Measurements from ENCODE around the gene TMEM9.

TMEM9 gene

DNA sequence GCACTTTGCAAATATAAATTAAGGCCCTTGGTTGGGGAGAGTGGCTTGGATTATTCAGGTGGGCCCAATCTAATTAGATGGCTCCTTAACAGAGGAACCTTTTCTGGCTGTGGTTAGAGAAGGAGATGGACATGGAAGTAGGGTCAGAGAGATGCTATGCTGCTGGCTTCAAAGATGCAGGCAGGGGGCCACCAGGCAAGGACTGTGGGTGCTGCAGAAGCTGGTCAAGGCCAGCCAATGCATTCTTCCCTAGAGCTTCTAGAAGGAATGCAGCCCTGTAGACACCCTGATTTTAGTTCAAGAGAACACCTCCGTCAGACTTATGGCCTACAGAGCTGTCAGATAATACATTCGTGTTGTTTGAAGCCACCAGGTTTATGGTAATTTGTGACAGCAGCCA, 3.7 kb upstream of the TMEM9 start:
- H4K20me1 ChIP-seq (ENCODE audit: insufficient read depth, low read length) = no peaks in the 10 kb centered on the region
- TF ChIP-seq, protein P1, sequence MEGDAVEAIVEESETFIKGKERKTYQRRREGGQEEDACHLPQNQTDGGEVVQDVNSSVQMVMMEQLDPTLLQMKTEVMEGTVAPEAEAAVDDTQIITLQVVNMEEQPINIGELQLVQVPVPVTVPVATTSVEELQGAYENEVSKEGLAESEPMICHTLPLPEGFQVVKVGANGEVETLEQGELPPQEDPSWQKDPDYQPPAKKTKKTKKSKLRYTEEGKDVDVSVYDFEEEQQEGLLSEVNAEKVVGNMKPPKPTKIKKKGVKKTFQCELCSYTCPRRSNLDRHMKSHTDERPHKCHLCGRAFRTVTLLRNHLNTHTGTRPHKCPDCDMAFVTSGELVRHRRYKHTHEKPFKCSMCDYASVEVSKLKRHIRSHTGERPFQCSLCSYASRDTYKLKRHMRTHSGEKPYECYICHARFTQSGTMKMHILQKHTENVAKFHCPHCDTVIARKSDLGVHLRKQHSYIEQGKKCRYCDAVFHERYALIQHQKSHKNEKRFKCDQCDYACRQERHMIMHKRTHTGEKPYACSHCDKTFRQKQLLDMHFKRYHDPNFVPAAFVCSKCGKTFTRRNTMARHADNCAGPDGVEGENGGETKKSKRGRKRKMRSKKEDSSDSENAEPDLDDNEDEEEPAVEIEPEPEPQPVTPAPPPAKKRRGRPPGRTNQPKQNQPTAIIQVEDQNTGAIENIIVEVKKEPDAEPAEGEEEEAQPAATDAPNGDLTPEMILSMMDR (IDR thresholded peaks at IDR 0.05; ENCODE audit: low read depth, low read length) = no peak
- TF ChIP-seq EZH2phosphoT487 (IDR thresholded peaks at IDR 0.05; ENCODE audit: low read depth) = no peak
- H3K36me3 ChIP-seq (replicated peaks; ENCODE audit: low read depth, low read length) = peaks cover 1% of the 10 kb centered on the region
- peaks cover 35% of the 10 kb centered on the region for H3K4me1 ChIP-seq (ENCODE audit: low read length)
- peaks cover 8% of the 10 kb centered on the region for H3K79me2 ChIP-seq (ENCODE audit: low read length)
- H3K4me3 ChIP-seq (ENCODE audit: low read length) = no peak overlapping the region
- H3K27ac ChIP-seq (ENCODE audit: low read length) = no peak overlapping the region
- H2AFZ ChIP-seq (ENCODE audit: low read depth, low read length) = no peak overlapping the region
- H3K27me3 ChIP-seq (ENCODE audit: low read depth, low read length) = 0 out of 2 replicates have a peak, but pooled peaks cover 6% of the 10 kb centered on the region
- H3K9me3 ChIP-seq (ENCODE audit: insufficient read depth, low read length) = peaks cover 4% of the 10 kb centered on the region; the same call in 1 of the 2 replicates
- H3K4me2 ChIP-seq (ENCODE audit: low read length) = no peak overlapping the region
- H3K9ac ChIP-seq (ENCODE audit: low read length) = no peak overlapping the region

DNA sequence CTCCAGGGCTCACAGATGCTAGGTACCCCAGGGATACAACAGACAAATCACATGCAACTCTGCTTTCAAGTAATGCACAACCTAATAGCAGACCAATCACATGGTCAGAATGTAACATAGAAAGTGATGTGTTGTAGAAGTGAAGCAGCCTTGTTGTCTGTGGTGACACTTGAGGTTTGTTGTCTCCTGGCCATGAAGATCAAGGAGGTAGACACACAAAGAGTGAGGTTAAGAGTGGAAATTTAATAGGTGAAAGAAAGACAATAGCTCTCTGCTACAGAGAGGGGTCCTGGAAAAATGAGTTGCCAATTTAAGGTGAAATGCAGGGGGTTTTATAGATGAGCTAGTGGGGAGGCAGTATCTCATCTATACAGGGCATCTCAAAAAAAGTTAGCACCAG, 2.5 kb upstream of the TMEM9 start:
- Histone ChIP-seq H3K27me3 (ENCODE audit: low read depth, low read length) (0 out of 2 replicates have a peak, but pooled peaks cover 6% of the 10 kb centered on the region), H4K20me1 (ENCODE audit: insufficient read depth, low read length) (no peaks in the 10 kb centered on the region), H3K4me3 (ENCODE audit: low read length) (no peak overlapping the region), H2AFZ (ENCODE audit: low read depth, low read length) (no peak overlapping the region), H3K79me2 (ENCODE audit: low read length) (peaks cover 8% of the 10 kb centered on the region), H3K4me1 (ENCODE audit: low read length) (peaks cover 41% of the 10 kb centered on the region), H3K9ac (ENCODE audit: low read length) (no peak overlapping the region), H3K9me3 (ENCODE audit: insufficient read depth, low read length) (peaks cover 4% of the 10 kb centered on the region; the same call in 1 of the 2 replicates), H3K4me2 (ENCODE audit: low read length) (no peak overlapping the region), H3K27ac (ENCODE audit: low read length) (no peak overlapping the region), H3K36me3 (replicated peaks; ENCODE audit: low read depth, low read length) (peaks cover 10% of the 10 kb centered on the region)
- TF ChIP-seq EZH2phosphoT487 (IDR thresholded peaks at IDR 0.05; ENCODE audit: low read depth) = no peak
- TF ChIP-seq, protein P1 (IDR thresholded peaks at IDR 0.05; ENCODE audit: low read depth, low read length) = no peak

DNA sequence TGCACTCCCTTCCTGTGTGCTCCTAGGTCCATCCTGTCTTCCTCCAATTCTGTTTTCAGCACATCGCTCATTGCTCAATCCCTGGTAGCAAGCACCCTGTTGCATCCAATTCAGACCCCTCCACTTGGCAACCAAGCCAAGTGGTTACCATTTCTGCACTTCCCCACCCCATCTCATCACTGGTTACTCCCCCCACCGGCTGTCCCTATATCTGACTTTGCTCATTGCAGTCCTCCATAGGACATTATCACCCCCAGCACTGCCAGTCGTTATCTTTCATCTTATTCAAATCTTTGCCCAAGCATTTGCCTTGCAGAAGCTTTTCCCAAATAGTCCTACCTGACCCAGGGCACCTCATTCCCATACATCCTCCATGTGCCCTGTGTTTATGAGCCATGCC, 2.1 kb upstream of the TMEM9 start:
- Histone ChIP-seq H3K4me1 (ENCODE audit: low read length) (peaks cover 37% of the 10 kb centered on the region), H3K27me3 (ENCODE audit: low read depth, low read length) (0 out of 2 replicates have a peak, but pooled peaks cover 6% of the 10 kb centered on the region), H3K27ac (ENCODE audit: low read length) (no peak overlapping the region), H3K9ac (ENCODE audit: low read length) (no peak overlapping the region), H2AFZ (ENCODE audit: low read depth, low read length) (no peak overlapping the region), H3K36me3 (replicated peaks; ENCODE audit: low read depth, low read length) (peaks cover 15% of the 10 kb centered on the region), H3K9me3 (ENCODE audit: insufficient read depth, low read length) (peaks cover 4% of the 10 kb centered on the region; the same call in 1 of the 2 replicates), H3K4me2 (ENCODE audit: low read length) (no peak overlapping the region), H3K4me3 (ENCODE audit: low read length) (no peak overlapping the region), H3K79me2 (ENCODE audit: low read length) (peaks cover 8% of the 10 kb centered on the region), H4K20me1 (ENCODE audit: insufficient read depth, low read length) (no peaks in the 10 kb centered on the region)
- no peak for TF ChIP-seq EZH2phosphoT487 (IDR thresholded peaks at IDR 0.05; ENCODE audit: low read depth)
- TF ChIP-seq, protein P1 (IDR thresholded peaks at IDR 0.05; ENCODE audit: low read depth, low read length) = no peak

DNA sequence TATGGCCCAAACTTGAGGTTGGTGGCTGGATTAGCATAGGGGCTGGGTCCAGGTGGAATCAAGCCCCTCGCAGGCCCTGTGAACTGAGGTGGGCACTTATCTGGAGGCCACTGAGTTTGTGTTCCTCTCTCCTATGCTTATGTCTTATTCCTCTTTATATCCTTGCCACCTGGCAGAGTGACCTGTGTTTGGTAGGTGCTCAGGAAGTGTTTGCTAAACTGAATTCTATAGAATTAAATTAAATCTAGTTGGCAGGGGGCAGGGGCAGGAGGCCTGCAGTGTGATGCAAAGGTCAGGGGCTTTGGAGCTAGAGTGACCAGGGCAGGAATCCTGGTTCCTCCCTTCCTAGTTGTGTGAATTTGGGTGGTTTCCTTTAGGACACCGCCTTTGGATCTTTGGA, 1.1 kb upstream of the TMEM9 start:
- Histone ChIP-seq H3K27ac (ENCODE audit: low read length) (no peak overlapping the region), H3K79me2 (ENCODE audit: low read length) (peaks cover 8% of the 10 kb centered on the region), H3K27me3 (ENCODE audit: low read depth, low read length) (0 out of 2 replicates have a peak, but pooled peaks cover 6% of the 10 kb centered on the region), H3K4me2 (ENCODE audit: low read length) (no peak overlapping the region), H2AFZ (ENCODE audit: low read depth, low read length) (no peak overlapping the region), H3K36me3 (replicated peaks; ENCODE audit: low read depth, low read length) (peaks cover 24% of the 10 kb centered on the region), H4K20me1 (ENCODE audit: insufficient read depth, low read length) (no peaks in the 10 kb centered on the region), H3K4me3 (ENCODE audit: low read length) (no peak overlapping the region), H3K9ac (ENCODE audit: low read length) (no peak overlapping the region), H3K4me1 (ENCODE audit: low read length) (peaks cover 33% of the 10 kb centered on the region), H3K9me3 (ENCODE audit: insufficient read depth, low read length) (peaks cover 4% of the 10 kb centered on the region; the same call in 1 of the 2 replicates)
- no peak for TF ChIP-seq EZH2phosphoT487 (IDR thresholded peaks at IDR 0.05; ENCODE audit: low read depth)
- TF ChIP-seq, protein P1 (IDR thresholded peaks at IDR 0.05; ENCODE audit: low read depth, low read length) = no peak
